NAMALWA (cell line): ENCODE data around the gene TF.

ENCODE experiments used
- DNase-seq: peaks from one replicate; pipeline ENCODE4 v3.0.0-alpha.2; 2015; ENCODE audit warnings: low spot score

The TF gene

GRCh38 chr3:133747373-133747772 lies 1.2 kb downstream of the TF start:
- no peak for DNase-seq

GRCh38 chr3:133747907-133748639 lies 1.9 kb downstream of the TF start:
- DNase-seq: no peak

GRCh38 chr3:133749427-133750258 lies 3.5 kb downstream of the TF start:
- no peak for DNase-seq

- no peak for DNase-seq
These were observed 4.1 kb downstream of the TF start for GRCh38 chr3:133750259-133750656.

GRCh38 chr3:133753107-133753778 lies 7.0 kb downstream of the TF start:
- no peak for DNase-seq

- no peak for DNase-seq
These were observed 7.6 kb downstream of the TF start for GRCh38 chr3:133753779-133754164.

GRCh38 chr3:133754455-133754854 lies 8.3 kb downstream of the TF start:
- DNase-seq: no peak

- DNase-seq: no peak
These were observed 9.0 kb downstream of the TF start for GRCh38 chr3:133754973-133755828.

- no peak for DNase-seq
These were observed 10.8 kb downstream of the TF start for GRCh38 chr3:133756716-133757694.

GRCh38 chr3:133757701-133758567 lies 11.7 kb downstream of the TF start:
- DNase-seq: no peak

- DNase-seq: no peak
These were observed 12.4 kb downstream of the TF start for GRCh38 chr3:133758568-133758928.

GRCh38 chr3:133758964-133759739 lies 13.0 kb downstream of the TF start:
- no peak for DNase-seq

- no peak for DNase-seq
These were observed 13.6 kb downstream of the TF start for GRCh38 chr3:133759740-133760305.

- DNase-seq: no peak
These were observed 14.7 kb downstream of the TF start for GRCh38 chr3:133760916-133761315.

- DNase-seq: no peak
These were observed 15.7 kb downstream of the TF start for GRCh38 chr3:133761605-133762484.

GRCh38 chr3:133762539-133762938 lies 16.3 kb downstream of the TF start:
- DNase-seq: no peak

GRCh38 chr3:133763797-133764683 lies 17.8 kb downstream of the TF start:
- no peak for DNase-seq
